Stimulated activated CD8-positive, alpha-beta memory T cell treated with anti-CD3 and anti-CD28 coated beads, Interleukin-12 subunit alpha, Interleukin-12 subunit beta, amount 100 ng/mL, for 4 hours (primary cell): ENCODE measurements around the gene SLC28A2.

Source experiments
- DNase-seq: peaks from one replicate; pipeline ENCODE4 v3.0.0-alpha.2; 2020; ENCODE audit warnings: low read depth

The SLC28A2 gene

DNA sequence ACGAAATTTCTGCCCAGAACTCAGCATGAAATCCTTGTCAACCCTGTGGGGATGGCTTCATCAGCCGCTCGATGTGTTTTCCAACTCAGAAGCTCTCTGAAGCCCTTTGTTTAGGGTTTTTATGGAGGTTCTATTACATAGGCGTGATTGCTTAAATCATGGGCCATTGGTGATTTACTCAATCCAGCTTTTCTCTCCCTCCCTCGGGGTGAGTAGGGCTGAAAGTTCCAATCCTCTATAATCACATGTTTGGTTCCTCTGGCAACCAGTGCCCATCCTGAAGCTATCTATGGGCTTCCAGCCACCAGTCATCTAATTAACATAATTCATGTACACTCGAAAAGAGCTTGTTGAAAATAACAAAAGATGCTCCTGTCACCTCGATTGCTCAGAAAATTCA lies 74.7 kb downstream of the SLC28A2 start:
- no peak for DNase-seq
